NCI-H1930 (cell line): ENCODE results near the gene TYRO3.
A peak's percentile ranks its signal among the peaks of the same experiment; 100 is the strongest.
"Not testable (repeated sequence)": the region's sequence is repeated elsewhere in the genome, so short reads cannot be mapped to it uniquely, and the experiment has no call there.

Experiments
- DNase-seq, 2 experiments: peaks; one replicate each; lab custom pipeline; 2025; lab: John Stamatoyannopoulos, UW

The TYRO3 gene

DNA sequence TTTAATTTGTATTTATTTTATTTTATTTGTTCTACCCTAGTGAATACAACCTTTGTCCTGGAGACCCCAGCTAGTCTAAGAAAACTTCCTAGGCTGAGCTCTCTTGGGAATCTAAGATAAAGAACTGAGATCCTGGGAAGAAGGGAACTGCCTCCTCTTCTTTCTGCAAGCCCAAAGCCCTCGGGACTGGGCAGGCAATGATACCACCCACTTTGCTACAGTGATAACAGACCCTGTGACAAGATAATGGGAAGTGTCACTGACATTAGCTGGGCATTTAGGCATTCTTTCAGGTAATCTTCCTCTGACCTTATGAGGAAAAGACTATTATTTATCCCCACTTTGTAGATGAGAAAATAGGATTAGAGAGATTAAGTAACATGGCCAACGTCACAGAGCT lies 15.1 kb downstream of the TYRO3 start:
- DNase-seq: no peak

DNA sequence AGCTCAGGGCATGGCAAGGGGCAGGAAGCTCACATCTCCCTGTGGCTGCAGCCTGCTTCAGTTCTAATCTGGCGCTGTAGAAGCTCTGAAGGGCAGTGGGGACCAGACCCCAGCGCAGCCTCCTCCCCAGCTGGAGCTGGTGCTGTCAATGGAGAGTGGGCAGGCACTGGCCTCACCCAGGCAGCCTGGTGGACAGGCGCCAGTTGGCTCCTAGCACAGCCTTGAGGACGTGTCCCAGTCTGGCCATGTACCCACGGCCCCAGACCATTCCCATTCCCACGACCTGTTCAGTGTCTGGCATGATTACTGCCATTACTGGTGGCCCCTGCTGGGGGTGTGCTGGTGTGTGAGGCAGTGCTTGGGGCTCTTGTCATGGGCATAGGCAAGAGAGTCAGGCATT lies 16.3 kb downstream of the TYRO3 start:
- no peak for DNase-seq

DNA sequence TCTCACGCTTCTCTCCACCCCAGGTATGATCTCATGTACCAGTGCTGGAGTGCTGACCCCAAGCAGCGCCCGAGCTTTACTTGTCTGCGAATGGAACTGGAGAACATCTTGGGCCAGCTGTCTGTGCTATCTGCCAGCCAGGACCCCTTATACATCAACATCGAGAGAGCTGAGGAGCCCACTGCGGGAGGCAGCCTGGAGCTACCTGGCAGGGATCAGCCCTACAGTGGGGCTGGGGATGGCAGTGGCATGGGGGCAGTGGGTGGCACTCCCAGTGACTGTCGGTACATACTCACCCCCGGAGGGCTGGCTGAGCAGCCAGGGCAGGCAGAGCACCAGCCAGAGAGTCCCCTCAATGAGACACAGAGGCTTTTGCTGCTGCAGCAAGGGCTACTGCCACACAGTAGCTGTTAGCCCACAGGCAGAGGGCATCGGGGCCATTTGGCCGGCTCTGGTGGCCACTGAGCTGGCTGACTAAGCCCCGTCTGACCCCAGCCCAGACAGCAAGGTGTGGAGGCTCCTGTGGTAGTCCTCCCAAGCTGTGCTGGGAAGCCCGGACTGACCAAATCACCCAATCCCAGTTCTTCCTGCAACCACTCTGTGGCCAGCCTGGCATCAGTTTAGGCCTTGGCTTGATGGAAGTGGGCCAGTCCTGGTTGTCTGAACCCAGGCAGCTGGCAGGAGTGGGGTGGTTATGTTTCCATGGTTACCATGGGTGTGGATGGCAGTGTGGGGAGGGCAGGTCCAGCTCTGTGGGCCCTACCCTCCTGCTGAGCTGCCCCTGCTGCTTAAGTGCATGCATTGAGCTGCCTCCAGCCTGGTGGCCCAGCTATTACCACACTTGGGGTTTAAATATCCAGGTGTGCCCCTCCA lies 19.1 kb downstream of the TYRO3 start:
- DNase-seq: no peak

DNA sequence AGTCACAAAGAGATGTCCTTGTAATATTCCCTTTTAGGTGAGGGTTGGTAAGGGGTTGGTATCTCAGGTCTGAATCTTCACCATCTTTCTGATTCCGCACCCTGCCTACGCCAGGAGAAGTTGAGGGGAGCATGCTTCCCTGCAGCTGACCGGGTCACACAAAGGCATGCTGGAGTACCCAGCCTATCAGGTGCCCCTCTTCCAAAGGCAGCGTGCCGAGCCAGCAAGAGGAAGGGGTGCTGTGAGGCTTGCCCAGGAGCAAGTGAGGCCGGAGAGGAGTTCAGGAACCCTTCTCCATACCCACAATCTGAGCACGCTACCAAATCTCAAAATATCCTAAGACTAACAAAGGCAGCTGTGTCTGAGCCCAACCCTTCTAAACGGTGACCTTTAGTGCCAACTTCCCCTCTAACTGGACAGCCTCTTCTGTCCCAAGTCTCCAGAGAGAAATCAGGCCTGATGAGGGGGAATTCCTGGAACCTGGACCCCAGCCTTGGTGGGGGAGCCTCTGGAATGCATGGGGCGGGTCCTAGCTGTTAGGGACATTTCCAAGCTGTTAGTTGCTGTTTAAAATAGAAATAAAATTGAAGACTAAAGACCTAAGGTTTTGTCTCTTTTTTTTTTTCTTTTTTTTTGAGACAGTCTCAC lies 19.8 kb downstream of the TYRO3 start:
- DNase-seq: no peak

DNA sequence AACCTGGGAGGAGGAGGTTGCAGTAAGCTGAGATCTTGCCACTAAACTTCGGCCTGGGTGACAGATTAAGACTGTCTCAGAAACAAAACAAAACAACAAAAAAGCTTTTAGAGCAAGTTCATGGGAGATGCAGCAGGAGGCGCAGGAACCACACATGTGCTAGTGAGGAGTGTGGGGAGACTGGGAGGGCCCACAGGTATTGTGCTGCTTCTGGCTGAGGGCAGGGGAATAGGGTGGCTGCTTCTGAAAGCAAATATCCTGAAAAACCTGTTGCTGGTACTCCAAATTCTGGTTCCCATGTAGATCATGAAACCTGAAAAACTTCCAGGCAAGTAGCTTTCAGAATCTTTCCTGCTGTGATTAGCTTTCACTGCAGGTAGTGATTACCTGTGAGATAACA lies 22.1 kb downstream of the TYRO3 start:
- no peak for DNase-seq

DNA sequence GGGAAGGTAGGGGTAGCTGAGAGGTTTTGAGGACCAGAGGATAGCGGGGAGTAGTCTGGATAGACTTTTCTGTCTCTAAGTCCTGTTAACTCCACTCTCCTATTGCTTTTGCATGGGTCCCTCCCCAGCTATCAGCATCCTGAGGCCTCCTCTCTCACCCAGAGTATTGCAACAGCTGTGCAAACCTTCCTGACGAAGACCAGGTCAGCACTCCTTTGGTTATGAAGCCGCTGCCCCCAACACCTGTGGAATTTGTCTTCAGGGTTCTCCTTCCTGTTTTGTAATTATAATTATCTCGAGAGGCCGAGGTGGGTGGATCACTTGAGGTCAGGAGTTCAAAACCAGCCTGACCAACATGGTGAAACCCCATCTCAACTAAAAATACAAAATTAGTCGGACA lies 24.8 kb downstream of the TYRO3 start:
- no peak for DNase-seq

DNA sequence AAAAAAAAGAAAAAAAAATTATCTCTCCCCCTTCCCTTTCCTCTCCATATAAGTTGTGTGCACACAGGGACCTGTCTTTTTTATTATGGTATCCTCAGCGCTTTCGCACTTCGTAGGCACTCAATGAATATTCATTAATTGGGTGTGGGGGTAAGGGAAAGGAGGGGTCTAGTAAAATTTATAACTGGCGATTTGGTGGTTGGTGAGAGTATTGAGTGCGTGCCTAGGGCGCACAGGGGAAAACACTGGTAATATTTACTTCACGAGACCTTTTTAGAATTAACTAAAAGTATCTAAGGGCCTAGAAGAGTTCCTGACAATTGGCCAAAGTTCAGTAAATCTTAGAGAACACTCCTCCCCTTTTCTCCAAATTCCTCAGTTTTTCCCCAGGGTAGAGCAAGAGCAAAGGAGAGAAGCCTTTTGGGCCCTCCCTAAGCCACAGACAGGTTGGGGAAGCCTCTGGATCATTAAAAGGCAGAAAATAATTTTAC lies 25.7 kb downstream of the TYRO3 start:
- no peak for DNase-seq

DNA sequence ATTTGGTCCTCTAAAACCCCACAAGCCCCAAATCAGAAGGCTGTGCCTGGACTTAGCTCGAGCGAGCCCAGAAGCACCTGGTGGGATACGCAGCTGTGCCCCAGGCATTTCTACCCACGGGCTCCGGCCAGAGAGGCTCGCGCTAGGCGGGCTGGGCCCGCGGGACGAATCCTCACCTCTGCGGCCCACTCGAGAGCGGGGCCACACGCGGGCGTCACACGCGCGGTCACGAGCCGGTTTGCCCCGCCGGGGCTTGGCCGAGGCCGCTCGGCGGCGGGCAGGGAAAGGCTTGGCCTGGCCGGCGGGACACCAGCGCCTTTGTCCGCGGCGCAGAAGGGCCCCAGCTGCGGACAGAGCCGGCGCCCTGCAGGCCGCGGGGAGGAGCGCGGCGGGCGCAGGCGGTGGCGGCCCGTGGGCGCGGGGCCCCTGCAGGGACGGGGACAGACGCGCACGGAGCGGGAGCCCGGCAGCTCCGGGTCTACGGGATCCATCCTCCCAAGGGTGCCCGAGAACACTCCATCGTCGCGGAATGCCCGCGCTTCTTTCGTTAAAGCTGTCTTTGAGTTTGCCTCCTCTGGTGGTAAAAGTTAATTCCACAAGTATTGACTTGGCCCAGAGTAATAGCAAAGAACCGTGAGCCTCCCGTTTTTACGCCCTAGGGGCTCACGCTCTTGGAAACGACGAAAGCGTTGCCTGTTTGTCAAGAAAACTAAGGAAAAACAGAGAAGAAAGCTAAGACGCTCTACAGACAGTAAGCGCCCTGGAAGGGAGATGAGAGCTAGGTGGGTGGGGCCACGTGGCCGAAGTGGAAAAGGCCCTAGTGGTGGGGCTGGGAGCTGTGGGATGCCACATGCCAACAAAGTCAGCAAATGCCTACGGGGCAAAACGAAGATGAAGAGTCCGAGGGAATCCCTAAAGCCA lies 26.4 kb downstream of the TYRO3 start:
- no peak for DNase-seq

DNA sequence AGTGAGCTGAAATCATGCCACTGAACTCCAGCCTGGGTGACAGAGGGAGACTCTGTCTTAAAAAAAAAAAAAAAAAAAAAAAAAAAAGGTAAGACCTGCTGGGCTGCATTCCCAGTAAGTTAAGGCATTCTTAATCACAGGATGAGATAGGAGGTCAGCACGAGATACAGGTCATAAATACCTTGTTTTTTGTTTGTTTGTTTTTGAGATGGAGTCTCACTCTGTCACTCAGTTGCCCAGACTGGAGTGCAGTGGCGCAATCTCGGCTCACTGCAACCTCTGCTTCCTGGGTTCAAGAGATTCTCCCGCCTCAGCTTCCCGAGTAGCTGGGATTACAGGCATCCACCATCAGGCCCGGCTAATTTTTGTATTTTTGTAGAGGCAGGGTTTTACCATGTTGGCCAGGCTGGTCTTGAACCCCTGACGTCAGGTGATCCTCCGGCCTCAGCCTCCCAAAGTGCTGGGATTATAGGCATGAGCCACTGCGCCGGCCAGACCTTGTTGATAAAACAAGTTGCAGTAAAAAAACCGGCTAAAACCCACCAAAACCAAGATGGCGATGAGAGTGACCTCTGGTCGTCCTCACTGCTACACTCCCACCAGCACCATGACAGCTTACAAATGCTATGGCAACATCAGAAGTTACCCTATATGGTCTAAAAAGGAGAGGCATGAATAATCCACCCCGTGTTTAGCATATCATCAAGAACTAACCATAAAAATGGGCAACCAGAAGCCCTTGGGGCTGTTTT lies 27.7 kb downstream of the TYRO3 start:
- not testable (repeated sequence) for DNase-seq

DNA sequence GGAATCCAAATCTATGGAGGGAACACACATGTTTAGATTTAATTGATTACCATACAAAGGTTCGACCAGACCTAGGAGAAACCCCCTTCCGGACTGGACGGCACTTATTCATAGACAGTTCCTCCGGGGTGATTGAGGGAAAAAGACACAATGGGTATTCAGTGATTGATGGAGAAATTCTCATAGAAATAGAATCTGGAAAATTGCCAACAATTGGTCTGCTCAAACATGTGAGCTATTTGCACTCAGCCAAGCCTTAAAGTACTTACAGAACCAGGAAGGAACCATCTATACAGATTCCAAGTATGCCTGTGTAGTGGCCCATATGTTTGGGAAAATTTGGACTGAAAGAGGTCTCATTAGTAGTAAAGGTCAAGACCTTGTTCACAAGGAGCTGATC lies 30.0 kb downstream of the TYRO3 start:
- DNase-seq: not testable (repeated sequence)

DNA sequence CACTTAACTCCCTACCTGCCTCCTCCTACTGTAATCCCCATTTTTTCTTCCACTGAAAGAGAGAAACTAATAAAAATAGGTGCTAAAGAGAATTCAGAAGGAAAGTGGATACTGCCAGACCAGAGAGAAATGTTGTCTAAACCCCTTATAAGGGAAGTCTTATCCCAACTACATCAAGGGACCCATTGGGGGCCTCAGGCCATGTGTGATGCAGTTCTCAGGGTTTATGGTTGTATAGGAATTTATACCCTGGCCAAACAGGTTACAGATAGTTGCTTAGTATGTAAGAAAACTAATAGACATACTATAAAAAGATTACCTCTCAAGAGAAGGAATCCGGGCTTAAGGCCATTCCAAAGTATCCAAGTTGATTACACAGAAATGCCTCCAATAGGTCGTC lies 30.6 kb downstream of the TYRO3 start:
- not testable (repeated sequence) for DNase-seq

DNA sequence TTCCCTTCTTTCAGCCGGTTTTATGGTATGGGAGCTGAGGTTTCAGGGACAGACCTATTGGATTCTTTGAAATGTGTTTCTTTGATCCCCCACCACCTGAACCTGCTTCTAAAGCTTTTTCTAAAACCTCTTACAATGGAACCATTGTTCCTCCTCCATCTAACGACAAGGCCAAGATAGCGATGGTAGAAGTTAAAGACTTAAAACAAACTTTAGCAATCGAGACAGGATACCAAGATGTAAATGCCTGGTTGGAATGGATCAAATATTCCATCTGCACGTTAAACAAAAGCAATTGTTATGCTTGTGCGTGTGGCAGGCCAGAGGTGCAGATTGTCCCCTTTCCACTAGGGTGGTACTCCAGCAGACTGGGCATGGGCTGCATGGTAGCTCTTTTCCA lies 32.2 kb downstream of the TYRO3 start:
- DNase-seq: not testable (repeated sequence)

DNA sequence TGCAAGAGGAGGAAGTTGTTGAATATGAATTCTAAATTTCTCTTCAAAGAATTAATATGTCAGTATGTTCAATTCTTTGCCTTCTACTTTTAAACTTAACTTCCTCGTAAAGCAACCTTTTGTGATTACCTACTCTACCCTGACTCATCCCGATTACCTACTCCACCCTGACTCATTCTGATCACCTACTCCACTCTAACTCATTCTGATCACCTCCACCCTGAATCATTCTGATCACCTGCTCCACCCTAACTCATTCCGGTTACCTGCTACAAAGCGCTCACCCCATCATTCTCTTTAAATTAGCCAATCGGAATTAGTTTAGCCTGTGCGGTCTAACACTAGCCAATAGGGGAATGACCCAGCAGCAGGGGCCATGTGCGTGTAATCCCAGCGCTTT lies 33.7 kb downstream of the TYRO3 start:
- DNase-seq: not testable (repeated sequence)

DNA sequence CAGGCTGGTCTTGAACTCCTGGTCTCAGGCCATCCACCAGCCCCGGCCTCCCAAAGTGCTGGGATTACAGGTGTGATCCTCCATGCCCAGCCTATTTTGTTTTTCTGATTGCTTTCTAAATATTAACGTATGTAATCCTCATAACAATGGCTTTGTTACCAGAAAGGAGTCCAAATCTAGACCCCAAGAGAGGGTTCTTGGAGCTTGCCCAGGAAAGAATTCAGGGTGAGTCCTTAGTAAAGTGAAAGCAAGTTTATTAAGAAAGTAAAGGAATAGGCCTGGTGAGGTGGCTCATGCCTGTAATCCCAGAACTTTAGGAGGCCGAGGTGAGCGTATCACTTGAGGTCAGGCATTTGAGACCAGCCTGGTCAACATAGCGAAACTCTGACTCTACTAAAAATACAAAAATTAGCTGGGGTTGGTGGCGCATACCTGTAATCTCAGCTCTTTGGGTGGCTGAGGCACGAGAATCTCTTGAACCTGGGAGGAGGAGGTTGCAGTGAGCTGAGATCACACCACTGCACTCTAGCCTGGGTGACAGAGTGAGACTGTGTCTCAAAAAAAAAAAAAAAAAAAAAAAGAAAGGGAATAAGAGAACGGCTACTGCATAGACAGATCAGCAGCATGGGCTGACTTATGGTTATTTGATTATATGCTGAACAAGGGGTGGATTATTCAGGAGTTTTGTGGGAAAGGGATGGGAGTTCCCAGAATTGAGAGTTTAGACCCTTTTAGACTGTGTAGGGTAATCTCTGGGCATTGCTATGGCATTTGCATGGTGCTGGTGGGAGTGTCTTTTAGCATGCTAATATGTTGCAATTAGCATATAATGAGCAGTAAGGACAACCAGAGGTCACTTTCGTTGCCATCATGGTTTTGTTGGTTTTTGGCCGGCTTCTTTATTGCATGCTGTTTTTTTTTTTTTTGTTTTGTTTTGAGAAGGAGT lies 36.1 kb downstream of the TYRO3 start:
- DNase-seq: no peak

DNA sequence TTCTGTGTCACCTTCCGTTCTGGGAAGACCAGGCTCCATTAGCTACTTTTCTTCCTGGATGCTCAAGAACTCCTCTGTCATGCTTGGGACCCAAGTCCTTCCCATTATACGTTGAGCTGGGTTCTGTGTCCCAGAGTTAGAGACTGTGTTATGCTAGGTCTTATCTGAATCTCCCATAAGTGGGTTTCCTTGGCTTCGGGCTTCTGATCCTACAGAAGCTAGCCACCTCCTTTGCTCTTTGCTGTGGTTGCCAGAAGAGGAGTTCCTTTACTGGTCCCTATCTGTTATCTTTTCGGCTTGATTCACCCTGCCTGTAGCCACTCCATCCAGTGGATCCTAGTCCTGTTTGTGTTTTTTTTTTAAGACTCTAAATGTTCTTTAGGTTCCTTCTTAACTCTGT lies 38.0 kb downstream of the TYRO3 start:
- DNase-seq: no peak

DNA sequence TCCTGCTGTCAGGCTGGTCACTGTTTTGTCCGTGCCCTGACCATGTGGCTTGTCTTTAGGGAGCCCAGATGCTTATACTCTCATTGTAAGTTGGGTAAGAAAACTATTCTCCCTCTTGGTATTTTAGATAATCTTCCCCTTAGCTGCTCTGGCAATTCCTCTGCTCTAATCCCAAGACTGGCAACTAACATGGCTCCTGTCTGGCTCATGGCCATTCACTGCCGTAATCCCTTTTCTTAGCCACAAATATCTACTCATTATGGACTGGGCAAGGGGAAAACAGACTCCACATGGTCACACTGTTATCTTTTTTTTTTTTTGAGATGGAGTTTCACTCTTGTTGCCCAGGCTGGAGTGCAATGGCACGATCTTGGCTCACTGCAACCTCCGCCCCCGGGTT lies 38.8 kb downstream of the TYRO3 start:
- DNase-seq: no peak

DNA sequence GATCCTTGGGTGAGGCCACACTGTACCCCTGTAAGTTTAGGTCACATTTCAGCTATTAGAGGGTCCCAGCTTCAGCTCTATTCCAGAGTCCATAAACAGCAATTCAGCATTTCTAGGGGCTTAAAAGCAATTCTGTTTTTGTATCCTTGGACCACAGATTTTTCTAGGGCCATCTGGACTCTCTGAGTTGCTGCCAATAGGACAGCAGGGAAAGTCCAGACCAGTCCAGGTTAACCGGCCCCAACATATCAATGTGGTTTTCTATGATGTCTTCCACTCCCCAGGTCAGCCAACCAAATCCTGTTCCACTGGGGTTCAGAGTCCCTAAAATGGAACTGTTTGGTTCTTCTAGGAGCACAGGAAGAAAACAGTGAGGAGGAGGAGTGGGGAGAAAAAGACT lies 40.0 kb downstream of the TYRO3 start:
- DNase-seq: no peak

DNA sequence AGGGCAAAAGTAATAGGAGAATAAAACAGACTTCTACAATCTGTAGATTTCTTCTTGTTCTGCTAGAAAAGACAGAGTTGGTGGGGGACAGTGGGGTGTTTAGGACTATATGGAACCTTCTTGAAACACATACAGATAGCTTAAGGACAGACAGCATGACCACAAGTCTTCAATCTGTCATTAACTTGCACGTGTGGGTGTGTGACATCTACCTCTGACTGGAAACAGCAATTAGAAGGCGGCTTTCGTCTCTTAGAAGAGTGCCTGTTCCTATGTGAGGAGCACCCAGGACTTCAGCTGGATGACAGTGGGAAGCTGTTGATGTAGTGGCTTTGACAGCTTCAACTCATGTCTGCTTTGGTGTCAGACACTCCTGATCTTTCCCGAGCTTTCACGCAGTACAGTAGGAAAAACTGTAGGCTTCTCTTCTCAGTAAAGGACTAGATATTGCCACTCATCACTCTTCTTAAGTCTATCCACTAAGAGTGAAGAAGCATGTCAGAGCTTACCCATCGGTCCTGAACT lies 44.5 kb downstream of the TYRO3 start:
- DNase-seq: no peak

DNA sequence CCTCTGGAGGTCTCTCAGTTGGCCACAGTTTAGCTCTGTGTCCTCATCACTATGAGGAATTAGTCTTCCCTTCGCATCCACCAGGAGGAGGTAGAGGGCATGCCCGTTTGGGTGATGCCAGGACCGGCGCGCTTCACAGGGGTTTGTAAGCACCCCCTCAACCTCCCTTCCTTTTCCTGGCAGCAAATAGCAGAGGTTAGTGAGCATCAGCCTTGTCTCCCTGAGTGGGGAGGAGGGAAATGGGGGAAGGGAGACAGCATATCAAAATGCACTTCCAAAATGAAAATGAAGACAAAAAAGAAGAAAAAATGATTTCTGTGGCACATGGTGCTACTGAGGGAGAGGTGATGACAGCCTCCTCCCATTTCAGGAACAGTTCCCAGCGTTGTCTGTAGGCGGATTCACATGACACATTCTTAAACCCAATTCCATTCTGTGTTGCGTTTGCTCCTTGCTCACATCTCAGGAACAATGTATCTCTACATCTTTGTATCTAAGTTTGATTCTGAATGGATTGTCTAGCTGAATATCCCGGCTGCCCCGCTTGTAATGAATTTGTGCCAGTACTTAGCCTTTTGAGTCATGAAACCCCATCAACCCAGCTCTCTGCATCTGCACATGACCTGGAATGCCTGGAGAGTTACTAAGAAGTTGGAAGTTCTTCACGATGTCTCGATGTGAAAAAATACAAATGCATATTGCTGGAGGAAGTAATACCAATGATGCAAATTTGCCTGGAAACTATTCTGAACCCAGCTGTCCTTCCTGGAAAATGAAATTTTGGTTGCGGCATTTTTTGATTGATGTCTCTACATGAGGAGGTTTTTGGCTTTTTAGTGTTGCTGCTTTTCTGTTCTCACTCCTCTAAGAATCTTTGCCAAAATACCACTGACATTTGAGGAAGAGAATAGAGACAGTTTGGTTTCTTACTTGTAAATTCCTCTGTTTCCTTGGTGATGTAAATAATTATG lies 45.2 kb downstream of the TYRO3 start:
- peak in 1 of 2 experiments; percentile 18 for DNase-seq
